Measurements from ENCODE around the gene PCSK7. TPM values are rescaled to one million over a fixed set of nuclear protein-coding genes. Genes with fewer than 3 reads are reported as not detected.

PCSK7 gene
- total and polyA plus RNA-seq, 11 donors = 16.9 to 43.4 (median 26.2) TPM

- H3K9me3 ChIP-seq = no peaks in the 10 kb centered on the region
- DNase-seq = peak; percentile 83 to 91 (median 85)
- WGBS, 4 donors = 0 to 1% (median 0%) methylated on average over 10 to 93 of the region's 94 CpGs
- peaks cover 0 to 44% (median 33%) of the 10 kb centered on the region in 9 donors for H3K36me3 ChIP-seq
- peaks cover 2 to 38% (median 25%) of the 10 kb centered on the region in 12 donors for H3K4me1 ChIP-seq
- peak within 1 kb of the TSS; percentile 91 to 100 (median 98) for H3K27ac ChIP-seq
- intact Hi-C loops (cut with DNase I) = loop anchor here in 4 of 10 donors (2.0 to 10.0 kb wide), 6 partner anchors 53 to 447 kb away; partner anchors contain the start of genes BACE1 (in 1 of the 4), CEP164 (in 1 of the 4), PAFAH1B2 (in 1 of the 4) and SIDT2 (in 1 of the 4)
- H3K27me3 ChIP-seq = no peaks in the 10 kb centered on the region
- peak; percentile 47 to 91 (median 84) for ATAC-seq
- H3K4me3 ChIP-seq = peak within 1 kb of the TSS; percentile 78 to 99 (median 93)
- TF ChIP-seq POLR2A (IDR thresholded peaks at IDR 0.05) = peak; percentile 57 to 71
- TF ChIP-seq, protein P1, sequence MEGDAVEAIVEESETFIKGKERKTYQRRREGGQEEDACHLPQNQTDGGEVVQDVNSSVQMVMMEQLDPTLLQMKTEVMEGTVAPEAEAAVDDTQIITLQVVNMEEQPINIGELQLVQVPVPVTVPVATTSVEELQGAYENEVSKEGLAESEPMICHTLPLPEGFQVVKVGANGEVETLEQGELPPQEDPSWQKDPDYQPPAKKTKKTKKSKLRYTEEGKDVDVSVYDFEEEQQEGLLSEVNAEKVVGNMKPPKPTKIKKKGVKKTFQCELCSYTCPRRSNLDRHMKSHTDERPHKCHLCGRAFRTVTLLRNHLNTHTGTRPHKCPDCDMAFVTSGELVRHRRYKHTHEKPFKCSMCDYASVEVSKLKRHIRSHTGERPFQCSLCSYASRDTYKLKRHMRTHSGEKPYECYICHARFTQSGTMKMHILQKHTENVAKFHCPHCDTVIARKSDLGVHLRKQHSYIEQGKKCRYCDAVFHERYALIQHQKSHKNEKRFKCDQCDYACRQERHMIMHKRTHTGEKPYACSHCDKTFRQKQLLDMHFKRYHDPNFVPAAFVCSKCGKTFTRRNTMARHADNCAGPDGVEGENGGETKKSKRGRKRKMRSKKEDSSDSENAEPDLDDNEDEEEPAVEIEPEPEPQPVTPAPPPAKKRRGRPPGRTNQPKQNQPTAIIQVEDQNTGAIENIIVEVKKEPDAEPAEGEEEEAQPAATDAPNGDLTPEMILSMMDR (IDR thresholded peaks at IDR 0.05) = peak; percentile 69 to 100 (median 94)
These were observed 412 bp upstream of the PCSK7 start, which contains the start of gene RNF214 for GRCh38 chr11:117232092-117232878. RNF214 (plus strand) TSS chr11:117232671; CDS start chr11:117234273, 1,602 bp downstream.

DNA sequence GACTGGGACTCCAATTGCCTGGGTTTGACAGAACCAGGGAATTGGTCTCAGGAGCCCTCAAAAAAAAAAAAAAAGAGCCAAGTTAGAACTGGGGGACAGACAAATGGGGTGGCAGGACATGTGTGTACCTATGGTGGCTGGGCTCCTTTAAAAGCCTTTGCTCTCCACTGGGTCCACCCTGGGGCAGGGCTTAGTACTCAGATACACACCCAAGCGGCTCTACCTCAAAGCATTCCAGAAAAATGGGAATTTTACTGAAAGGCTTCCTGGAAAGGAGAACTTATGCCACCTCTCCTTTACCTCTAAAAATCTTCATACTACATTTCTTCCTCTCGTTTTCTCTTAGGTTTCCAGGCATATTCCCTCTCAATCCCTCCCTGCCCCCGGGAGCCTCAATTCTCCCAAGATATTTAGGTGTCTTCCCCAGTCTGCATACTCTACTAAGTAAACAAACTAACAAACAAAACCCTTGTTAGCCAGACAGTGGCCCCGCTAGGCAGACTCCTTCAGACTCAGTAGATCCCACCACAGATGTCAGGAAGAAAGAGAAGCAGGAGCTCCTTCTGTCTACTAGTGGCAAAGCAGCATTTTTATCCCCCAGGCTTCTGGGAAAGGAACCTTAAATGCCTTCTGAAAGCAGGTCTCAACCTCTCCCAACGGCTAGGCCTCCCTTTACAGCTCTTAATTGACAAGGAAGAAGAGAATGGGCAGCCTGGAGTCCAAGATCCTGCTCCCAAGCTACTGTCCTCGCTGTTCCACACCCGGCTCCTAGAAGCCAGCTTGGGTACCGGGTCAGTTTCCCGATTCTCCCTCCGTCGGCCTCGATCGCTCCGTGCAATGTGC, 653 bp downstream of the PCSK7 start:
- Histone ChIP-seq H3K27ac (peak overlapping the region; percentile 91 to 100 (median 98)), H3K9me3 (no peaks in the 10 kb centered on the region), H3K4me3 (peak overlapping the region; percentile 78 to 99 (median 93)), H3K36me3 (peaks cover 0 to 43% (median 38%) of the 10 kb centered on the region in 9 donors), H3K4me1 (peaks cover 2 to 39% (median 25%) of the 10 kb centered on the region in 12 donors), H3K27me3 (no peaks in the 10 kb centered on the region)
- TF ChIP-seq POLR2A (IDR thresholded peaks at IDR 0.05) = no peak
- TF ChIP-seq, protein P1 (IDR thresholded peaks at IDR 0.05) = no peak
- intact Hi-C loops (cut with DNase I) = loop anchor here in 3 of 10 donors (5.0 to 10.0 kb wide), 3 partner anchors 86 to 446 kb away; partner anchors contain the start of genes BACE1 (in 1 of the 3) and ZPR1 (in 1 of the 3)
- WGBS, 4 donors = 9 to 12% (median 10%) methylated on average over 11 to 14 of the region's 14 CpGs
- no peak for DNase-seq
- ATAC-seq = no peak

DNA sequence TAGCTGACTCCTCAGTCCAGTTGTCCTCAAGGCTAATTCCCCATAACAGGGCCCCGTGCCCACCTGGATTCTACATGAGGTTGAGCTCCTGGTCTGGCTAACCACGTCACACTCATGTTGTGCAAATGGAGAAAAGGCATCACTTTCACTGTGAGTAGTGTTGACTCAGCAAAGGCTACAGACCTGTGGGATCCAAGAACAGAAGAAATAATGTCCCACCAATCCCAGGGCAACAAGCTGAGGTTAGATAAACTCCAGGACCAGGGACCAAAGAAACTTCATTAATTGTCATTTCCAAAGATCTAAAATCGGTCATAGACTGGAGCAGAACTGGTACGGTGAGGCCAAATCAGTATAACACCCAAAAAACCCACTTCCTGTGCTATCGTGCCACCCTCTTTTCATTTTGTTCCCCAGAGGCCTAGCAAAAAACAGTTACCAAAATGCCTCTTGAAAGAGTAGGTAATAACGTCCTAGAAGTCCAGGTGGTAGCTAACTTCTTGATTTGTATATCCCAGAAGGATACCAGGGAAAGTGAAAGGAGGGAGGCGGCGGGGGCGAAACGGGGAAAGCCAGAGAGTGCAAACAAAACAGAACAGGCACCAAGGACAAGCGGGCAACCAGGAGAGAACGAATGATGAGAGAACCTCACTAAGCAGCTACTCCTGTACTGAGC, 1.4 kb downstream of the PCSK7 start:
- ATAC-seq (no peak), DNase-seq (no peak)
- intact Hi-C loops (cut with DNase I) = loop anchor here in 3 of 10 donors (5.0 to 10.0 kb wide), 3 partner anchors 87 to 446 kb away; partner anchors contain the start of genes BACE1 (in 1 of the 3) and ZPR1 (in 1 of the 3)
- TF ChIP-seq POLR2A (IDR thresholded peaks at IDR 0.05) = no peak
- Histone ChIP-seq H3K4me3 (peak overlapping the region in 5 of 12 donors; percentile 78 to 99 (median 92)), H3K27ac (peak overlapping the region in 2 of 12 donors; percentile 97 to 98), H3K36me3 (peaks cover 0 to 48% (median 43%) of the 10 kb centered on the region in 9 donors), H3K27me3 (no peaks in the 10 kb centered on the region), H3K9me3 (no peaks in the 10 kb centered on the region), H3K4me1 (peaks cover 2 to 41% (median 26%) of the 10 kb centered on the region in 12 donors)
- 72 to 81% (median 76%) methylated on average over 12 of the region's 12 CpGs for WGBS, 4 donors

- ATAC-seq (no peak), DNase-seq (no peak)
- intact Hi-C loops (cut with DNase I) = loop anchor here (5.0 to 10.0 kb wide), 13 partner anchors 48 to 498 kb away; partner anchors contain the start of genes APOA5 (in 4 of the 10), ZPR1 (in 2 of the 10) and BACE1 (in 1 of the 10)
- H3K36me3 ChIP-seq = peaks cover 0 to 52% (median 45%) of the 10 kb centered on the region in 9 donors
- peak overlapping the region in 2 of 12 donors; percentile 91 to 94 for H3K4me3 ChIP-seq
- peak overlapping the region in 1 of 12 donors; percentile 97 for H3K27ac ChIP-seq
- H3K9me3 ChIP-seq = no peaks in the 10 kb centered on the region
- no peak for TF ChIP-seq POLR2A (IDR thresholded peaks at IDR 0.05)
- TF ChIP-seq, protein P1 (IDR thresholded peaks at IDR 0.05) = no peak
- H3K4me1 ChIP-seq = peaks cover 2 to 41% (median 26%) of the 10 kb centered on the region in 12 donors
- H3K27me3 ChIP-seq = no peaks in the 10 kb centered on the region
- 77 to 91% (median 84%) methylated on average over 5 of the region's 5 CpGs for WGBS, 4 donors
These were observed 2.0 kb downstream of the PCSK7 start for GRCh38 chr11:117229931-117230285.
